GM12878 (cell line): ENCODE data around the gene RAB3IL1. TPM values are rescaled to one million over a fixed set of nuclear protein-coding genes. Genes with fewer than 3 reads are reported as not detected.

Source experiments
- ATAC-seq: fragments of 200-7000 bp; cut with Tn5 transposase; 3 replicates; pipeline ENCODE4 v1.9.1; 2020; ENCODE audit warnings: mild to moderate bottlenecking, moderate library complexity
- BruUV-seq: library from RNA; stranded (reverse); fragments of 400-500 nt; replicated peaks from 2 replicates; lab custom pipeline; 2021; lab: Mats Ljungman, UMichigan
- CTCF ChIA-PET: fragments of 300-600 bp; sonication (Branson Sonifier 250); formaldehyde crosslinking; extraction: SDS; loops from one replicate; lab custom pipeline; 2021; ENCODE audit warnings: inconsistent platforms; lab: Yijun Ruan, JAX
- POLR2A ChIA-PET: fragments of 350-600 bp; formaldehyde crosslinking; extraction: SDS; loops from one replicate; lab custom pipeline; 2021; ENCODE audit warnings: inconsistent platforms; lab: Charles Lee
- RAD21 ChIA-PET: fragments of 300-600 bp; sonication (Branson Sonifier 250); formaldehyde crosslinking; loops from one replicate; lab custom pipeline; 2023; ENCODE audit warnings: antibody characterized with exemption; ENCODE audit not compliant: unreplicated experiment; lab: Charles Lee
- SMC1A ChIA-PET: fragments of 300-600 bp; sonication (Branson Sonifier 250); formaldehyde crosslinking; loops from one replicate; lab custom pipeline; 2023; ENCODE audit not compliant: unreplicated experiment, uncharacterized antibody; lab: Charles Lee
- DNase-seq: peaks from one replicate; pipeline ENCODE4 v3.0.0-alpha.2; 2011; ENCODE audit warnings: low read depth, low spot score
- FAIRE-seq: peaks from 3 replicates; lab custom pipeline; 2011; peaks lifted over from hg19 to GRCh38; lab: Jason Lieb, UNC
- H2AFZ ChIP-seq: 2 replicates; pipeline ENCODE4 v1.6.0; 2011; ENCODE audit warnings: low read depth, low read length, control low read depth; ENCODE audit not compliant: control insufficient read depth
- H3K27ac ChIP-seq: 2 replicates; pipeline ENCODE4 v1.5.1; 2011; ENCODE audit warnings: control low read depth; ENCODE audit not compliant: control insufficient read depth, insufficient read depth
- H3K27me3 ChIP-seq, 2 experiments: replicated peaks in 1 of 2; 2 replicates each; pipeline versions ENCODE4 v1.6.0 to v1.6.1; 2011; ENCODE audit warnings: low read length in 1 of 2; ENCODE audit not compliant: control insufficient read depth in 2 of 2, insufficient read depth in 2 of 2
- H3K36me3 ChIP-seq, 2 experiments: 2 replicates each; pipeline ENCODE4 v1.5.1; 2011; ENCODE audit warnings: low read length in 1 of 2; ENCODE audit not compliant: control insufficient read depth in 2 of 2, insufficient read depth in 2 of 2
- H3K4me1 ChIP-seq: 2 replicates; pipeline ENCODE4 v1.6.1; 2011; ENCODE audit warnings: mild to moderate bottlenecking, low read length, moderate library complexity, mixed read lengths; ENCODE audit not compliant: control insufficient read depth, insufficient read depth
- H3K4me2 ChIP-seq: 2 replicates; pipeline ENCODE4 v1.6.0; 2011; ENCODE audit warnings: control low read depth; ENCODE audit not compliant: control insufficient read depth, insufficient read depth
- H3K4me3 ChIP-seq: fragments of 200-600 bp; sonication (generic); 2 replicates; pipeline ENCODE4 v1.5.1; 2016
- H3K79me2 ChIP-seq: 2 replicates; pipeline ENCODE4 v1.6.0; 2011; ENCODE audit warnings: low read length; ENCODE audit not compliant: control insufficient read depth, insufficient read depth
- H3K9ac ChIP-seq: 2 replicates; pipeline ENCODE4 v1.8.0; 2011; ENCODE audit warnings: low read length, control low read depth, mixed read lengths; ENCODE audit not compliant: control insufficient read depth, insufficient read depth
- H3K9me3 ChIP-seq: replicated peaks from 3 replicates; pipeline ENCODE4 v1.5.1; 2011; ENCODE audit warnings: mild to moderate bottlenecking, low read length; ENCODE audit not compliant: control insufficient read depth, insufficient read depth
- H4K20me1 ChIP-seq: 2 replicates; pipeline ENCODE4 v1.6.0; 2011; ENCODE audit not compliant: control insufficient read depth, insufficient read depth
- CBFB ChIP-seq: IDR thresholded peaks from 2 replicates; pipeline ENCODE4 v1.6.1; 2016; ENCODE audit warnings: antibody characterized with exemption, low read depth
- CEBPZ ChIP-seq: fragments of 150-350 bp; IDR thresholded peaks from 2 replicates; pipeline ENCODE4 v1.6.1; 2016; ENCODE audit warnings: low read depth, low read length
- GABPA ChIP-seq: IDR thresholded peaks from 2 replicates; pipeline ENCODE4 v1.6.1; 2014; ENCODE audit warnings: antibody characterized with exemption, low read depth, mild to moderate bottlenecking, inconsistent platforms
- GATAD2B ChIP-seq: fragments of 450-650 bp; conservative IDR thresholded peaks from 2 replicates; pipeline ENCODE4 v1.6.1; 2017; ENCODE audit warnings: low read depth, mild to moderate bottlenecking, moderate library complexity
- MEF2B ChIP-seq: fragments of 450-650 bp; IDR thresholded peaks from 2 replicates; pipeline ENCODE4 v1.6.1; 2018; ENCODE audit warnings: mild to moderate bottlenecking, moderate library complexity; ENCODE audit not compliant: partially characterized antibody, poor library complexity, severe bottlenecking
- NBN ChIP-seq: fragments of 450-650 bp; IDR thresholded peaks from 2 replicates; pipeline ENCODE4 v1.6.1; 2016
- NFIC ChIP-seq: IDR thresholded peaks from 2 replicates; pipeline ENCODE4 v1.6.1; 2012; ENCODE audit warnings: low read depth, mild to moderate bottlenecking, inconsistent platforms, low read length, moderate library complexity
- RELA ChIP-seq: fragments of 450-650 bp; IDR thresholded peaks from 2 replicates; pipeline ENCODE4 v1.8.0; 2014; ENCODE audit warnings: borderline replicate concordance; ENCODE audit not compliant: partially characterized antibody
- ZBED1 ChIP-seq: IDR thresholded peaks from 2 replicates; pipeline ENCODE4 v1.6.1; 2016; ENCODE audit warnings: borderline replicate concordance
- ZBTB33 ChIP-seq: fragments of 450-650 bp; IDR thresholded peaks from 2 replicates; pipeline ENCODE4 v1.6.1; 2017; ENCODE audit warnings: mild to moderate bottlenecking
- WGBS: methylation state at CpG from one replicate; pipeline ENCODE4 v1.1.6; 2016; ENCODE audit warnings: low lambda C conversion rate; ENCODE audit not compliant: insufficient replicate concordance, insufficient coverage; ENCODE audit errors: missing lambda C conversion rate; 5-methylcytosine and 5-hydroxymethylcytosine counted together
- in situ Hi-C: fragments of 300-500 bp; cut with MboI; formaldehyde crosslinking; loops from 9 replicates; pipeline ENCODE4 v1.14.3; 2018; ENCODE audit warnings: mixed read lengths
- intact Hi-C: fragments of 100-400 bp; cut with micrococcal nuclease; formaldehyde crosslinking; loops from one replicate; pipeline ENCODE4 v1.14.2; 2022; ENCODE audit not compliant: unreplicated experiment
- polyA plus RNA-seq, 11 experiments: library from polyadenylated mRNA; depleted of rRNA in 4 of 11; unstranded in 6 of 11; stranded (reverse) in 5 of 11; fragments of >200 nt; fragmentation: Nextera tagmentation in 4 of 11; fragmentation: Illumina TruSeq in 1 of 11; extraction: Ambion mirVana in 4 of 11; extraction: Trizol in 1 of 11; gene quantifications; 1 replicate in 1 of 11; 2 replicates in 10 of 11; pipeline versions ENCODE4 v1.2.1 to v1.2.3, GENCODE V29; 2011 to 2016; ENCODE audit warnings: inconsistent platforms in 2 of 11, missing spikeins in 2 of 11, low read depth in 1 of 11
- total RNA-seq, 4 experiments: library from RNA; depleted of rRNA in 3 of 4; stranded (reverse); fragments of >200 nt in 3 of 4; fragmentation: Illumina TruSeq in 1 of 4; extraction: Trizol in 1 of 4; gene quantifications; 2 replicates each; pipeline versions ENCODE4 v1.2.1 to v1.2.3, GENCODE V29; 2013 to 2021
- TF ChIP-seq, protein P1 (sequence below): fragments of 450-650 bp; IDR thresholded peaks from 2 replicates; pipeline ENCODE4 v1.6.1; 2017; ENCODE audit warnings: antibody characterized with exemption, mild to moderate bottlenecking, moderate library complexity
- TF ChIP-seq, protein P2 (sequence below): fragments of 450-650 bp; conservative IDR thresholded peaks from 2 replicates; pipeline ENCODE4 v1.6.1; 2017; ENCODE audit warnings: mild to moderate bottlenecking, moderate library complexity

RAB3IL1 gene
- total and polyA plus RNA-seq, 10 of the 15 experiments (the other 5 are each of a cell fraction or from before 2014, with no cell fraction given), result 0.04 TPM; not detected in 9

DNA sequence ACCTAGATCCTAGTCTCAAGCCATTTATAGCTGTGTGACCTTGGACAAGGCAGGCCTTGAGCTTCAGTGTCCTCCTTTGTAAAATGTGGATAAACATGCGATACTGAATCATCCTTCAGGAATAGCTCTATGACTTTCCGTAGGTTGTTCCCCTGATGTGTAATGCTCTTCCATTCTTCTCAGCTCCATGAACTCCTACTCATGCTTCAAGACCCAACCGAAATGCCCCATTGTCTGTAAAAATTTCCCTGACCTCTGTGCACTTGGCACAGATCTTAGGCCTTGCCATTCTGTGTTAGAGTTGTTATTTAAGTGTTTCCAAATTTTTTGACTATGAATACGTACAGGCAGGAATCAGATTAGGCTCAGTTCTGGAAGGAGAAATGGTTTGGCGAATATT is 29.5 kb upstream of the RAB3IL1 start:
- RAD21 ChIA-PET, result interaction anchor here (0.6 to 7.3 kb wide), 18 partner anchors 9 to 161 kb away, joined by 3 to 96 read pairs (median 5); no protein-coding TSS in a partner anchor
- FAIRE-seq, result no peak
- TF ChIP-seq CEBPZ (no peak), RELA (no peak), GATAD2B (no peak), ZBTB33 (no peak), NFIC (no peak), ZBED1 (no peak), GABPA (no peak), MEF2B (no peak), NBN (no peak), CBFB (no peak)
- TF ChIP-seq, protein P1, sequence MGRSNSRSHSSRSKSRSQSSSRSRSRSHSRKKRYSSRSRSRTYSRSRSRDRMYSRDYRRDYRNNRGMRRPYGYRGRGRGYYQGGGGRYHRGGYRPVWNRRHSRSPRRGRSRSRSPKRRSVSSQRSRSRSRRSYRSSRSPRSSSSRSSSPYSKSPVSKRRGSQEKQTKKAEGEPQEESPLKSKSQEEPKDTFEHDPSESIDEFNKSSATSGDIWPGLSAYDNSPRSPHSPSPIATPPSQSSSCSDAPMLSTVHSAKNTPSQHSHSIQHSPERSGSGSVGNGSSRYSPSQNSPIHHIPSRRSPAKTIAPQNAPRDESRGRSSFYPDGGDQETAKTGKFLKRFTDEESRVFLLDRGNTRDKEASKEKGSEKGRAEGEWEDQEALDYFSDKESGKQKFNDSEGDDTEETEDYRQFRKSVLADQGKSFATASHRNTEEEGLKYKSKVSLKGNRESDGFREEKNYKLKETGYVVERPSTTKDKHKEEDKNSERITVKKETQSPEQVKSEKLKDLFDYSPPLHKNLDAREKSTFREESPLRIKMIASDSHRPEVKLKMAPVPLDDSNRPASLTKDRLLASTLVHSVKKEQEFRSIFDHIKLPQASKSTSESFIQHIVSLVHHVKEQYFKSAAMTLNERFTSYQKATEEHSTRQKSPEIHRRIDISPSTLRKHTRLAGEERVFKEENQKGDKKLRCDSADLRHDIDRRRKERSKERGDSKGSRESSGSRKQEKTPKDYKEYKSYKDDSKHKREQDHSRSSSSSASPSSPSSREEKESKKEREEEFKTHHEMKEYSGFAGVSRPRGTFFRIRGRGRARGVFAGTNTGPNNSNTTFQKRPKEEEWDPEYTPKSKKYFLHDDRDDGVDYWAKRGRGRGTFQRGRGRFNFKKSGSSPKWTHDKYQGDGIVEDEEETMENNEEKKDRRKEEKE, result no peak
- TF ChIP-seq, protein P2, sequence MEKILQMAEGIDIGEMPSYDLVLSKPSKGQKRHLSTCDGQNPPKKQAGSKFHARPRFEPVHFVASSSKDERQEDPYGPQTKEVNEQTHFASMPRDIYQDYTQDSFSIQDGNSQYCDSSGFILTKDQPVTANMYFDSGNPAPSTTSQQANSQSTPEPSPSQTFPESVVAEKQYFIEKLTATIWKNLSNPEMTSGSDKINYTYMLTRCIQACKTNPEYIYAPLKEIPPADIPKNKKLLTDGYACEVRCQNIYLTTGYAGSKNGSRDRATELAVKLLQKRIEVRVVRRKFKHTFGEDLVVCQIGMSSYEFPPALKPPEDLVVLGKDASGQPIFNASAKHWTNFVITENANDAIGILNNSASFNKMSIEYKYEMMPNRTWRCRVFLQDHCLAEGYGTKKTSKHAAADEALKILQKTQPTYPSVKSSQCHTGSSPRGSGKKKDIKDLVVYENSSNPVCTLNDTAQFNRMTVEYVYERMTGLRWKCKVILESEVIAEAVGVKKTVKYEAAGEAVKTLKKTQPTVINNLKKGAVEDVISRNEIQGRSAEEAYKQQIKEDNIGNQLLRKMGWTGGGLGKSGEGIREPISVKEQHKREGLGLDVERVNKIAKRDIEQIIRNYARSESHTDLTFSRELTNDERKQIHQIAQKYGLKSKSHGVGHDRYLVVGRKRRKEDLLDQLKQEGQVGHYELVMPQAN, result no peak

More for the DNA sequence above, 29.5 kb upstream of the RAB3IL1 start:
- Histone ChIP-seq H3K4me1 (no peaks in the 10 kb centered on the region), H2AFZ (no peak overlapping the region), H3K36me3 (no peaks in the 10 kb centered on the region), H3K79me2 (no peaks in the 10 kb centered on the region), H3K4me3 (no peak overlapping the region), H3K9ac (no peak overlapping the region), H3K4me2 (no peak overlapping the region), H4K20me1 (no peaks in the 10 kb centered on the region), H3K9me3 (no peaks in the 10 kb centered on the region), H3K27me3 (no peaks in the 10 kb centered on the region; a peak in 1 of 4 replicates), H3K27ac (no peak overlapping the region)
- intact Hi-C loops (loop anchor here (1.0 to 2.0 kb wide), 5 partner anchors 48 to 150 kb away; no protein-coding TSS in a partner anchor), in situ Hi-C loops (no loop called here)
- ChIA-PET CTCF (interaction anchor here (0.8 to 8.2 kb wide), 33 partner anchors 9 to 631 kb away, joined by 3 to 188 read pairs (median 4); partner anchors contain the start of genes FADS3, FEN1, FTH1 and TMEM258), POLR2A (interaction anchor here (0.5 to 1.4 kb wide), 2 partner anchors 17 to 122 kb away, joined by 3 read pairs; no protein-coding TSS in a partner anchor), SMC1A (interaction anchor here (0.7 to 7.1 kb wide), 20 partner anchors 13 to 161 kb away, joined by 3 to 86 read pairs (median 6); partner anchors contain the start of gene FTH1)
- no TSS peak for BruUV-seq
- WGBS, result 75% methylated on average over 5 of the region's 5 CpGs
- DNase-seq (no peak), ATAC-seq (no peak)
